ENCODE data around the gene SLC35E3.

The SLC35E3 gene

DNA sequence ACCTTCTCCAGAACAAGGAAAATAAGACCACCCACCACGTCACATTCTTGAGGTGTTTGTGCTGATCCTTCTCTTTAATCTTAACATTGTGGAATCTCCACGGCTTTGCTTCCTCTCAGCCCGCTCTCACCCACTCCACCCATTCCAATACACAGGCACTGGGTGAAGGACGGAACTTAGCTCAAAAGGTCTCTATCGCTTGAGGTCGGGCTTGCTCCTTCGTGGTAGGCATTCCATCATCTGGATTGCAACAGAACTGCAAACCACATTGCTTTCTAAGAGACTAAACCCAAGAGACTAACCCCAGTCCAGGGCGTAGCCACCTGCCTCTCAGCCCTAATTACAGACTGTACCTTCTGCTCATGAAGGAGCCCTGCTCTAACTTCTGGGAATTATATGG, 38.0 kb downstream of the SLC35E3 start:
- Histone ChIP-seq H3K4me3 (no peak overlapping the region), H3K36me3 (no peaks in the 10 kb centered on the region), H3K9me3 (no peaks in the 10 kb centered on the region), H3K27me3 (no peaks in the 10 kb centered on the region), H3K4me1 (peaks cover 0 to 28% (median 0%) of the 10 kb centered on the region in 4 donors), H3K27ac (no peak overlapping the region)
- no peak for DNase-seq
- intact Hi-C loops (cut with DNase I; ENCODE audit: low total_unique reads) = no loop called here
- TF ChIP-seq, protein P1, sequence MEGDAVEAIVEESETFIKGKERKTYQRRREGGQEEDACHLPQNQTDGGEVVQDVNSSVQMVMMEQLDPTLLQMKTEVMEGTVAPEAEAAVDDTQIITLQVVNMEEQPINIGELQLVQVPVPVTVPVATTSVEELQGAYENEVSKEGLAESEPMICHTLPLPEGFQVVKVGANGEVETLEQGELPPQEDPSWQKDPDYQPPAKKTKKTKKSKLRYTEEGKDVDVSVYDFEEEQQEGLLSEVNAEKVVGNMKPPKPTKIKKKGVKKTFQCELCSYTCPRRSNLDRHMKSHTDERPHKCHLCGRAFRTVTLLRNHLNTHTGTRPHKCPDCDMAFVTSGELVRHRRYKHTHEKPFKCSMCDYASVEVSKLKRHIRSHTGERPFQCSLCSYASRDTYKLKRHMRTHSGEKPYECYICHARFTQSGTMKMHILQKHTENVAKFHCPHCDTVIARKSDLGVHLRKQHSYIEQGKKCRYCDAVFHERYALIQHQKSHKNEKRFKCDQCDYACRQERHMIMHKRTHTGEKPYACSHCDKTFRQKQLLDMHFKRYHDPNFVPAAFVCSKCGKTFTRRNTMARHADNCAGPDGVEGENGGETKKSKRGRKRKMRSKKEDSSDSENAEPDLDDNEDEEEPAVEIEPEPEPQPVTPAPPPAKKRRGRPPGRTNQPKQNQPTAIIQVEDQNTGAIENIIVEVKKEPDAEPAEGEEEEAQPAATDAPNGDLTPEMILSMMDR (IDR thresholded peaks at IDR 0.05) = no peak

DNA sequence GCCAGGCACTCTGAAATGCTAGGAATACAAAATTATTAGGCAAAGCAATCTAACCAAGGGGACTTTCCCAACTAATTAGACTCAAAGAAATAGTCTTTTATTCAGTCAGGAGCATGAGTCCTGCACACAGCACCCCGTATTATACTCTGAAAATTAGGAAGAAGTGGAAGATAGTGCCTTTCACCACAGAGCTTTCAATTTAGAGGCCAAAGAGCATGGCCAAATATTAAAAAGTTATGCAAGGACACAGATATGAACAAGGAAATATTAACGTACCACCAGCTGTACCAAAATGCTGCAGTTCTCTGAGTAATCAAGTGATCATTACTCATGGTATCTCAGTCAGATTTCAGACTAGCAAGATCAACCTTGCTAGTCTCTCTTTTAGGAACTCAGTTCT, 39.4 kb downstream of the SLC35E3 start:
- H3K4me3 ChIP-seq = no peak overlapping the region
- TF ChIP-seq, protein P1 (IDR thresholded peaks at IDR 0.05) = no peak
- H3K27me3 ChIP-seq = no peaks in the 10 kb centered on the region
- no peaks in the 10 kb centered on the region for H3K36me3 ChIP-seq
- H3K9me3 ChIP-seq = no peaks in the 10 kb centered on the region
- no peak overlapping the region for H3K27ac ChIP-seq
- DNase-seq = no peak
- H3K4me1 ChIP-seq = peaks cover 0 to 28% (median 0%) of the 10 kb centered on the region in 4 donors
- intact Hi-C loops (cut with DNase I; ENCODE audit: low total_unique reads) = no loop called here

DNA sequence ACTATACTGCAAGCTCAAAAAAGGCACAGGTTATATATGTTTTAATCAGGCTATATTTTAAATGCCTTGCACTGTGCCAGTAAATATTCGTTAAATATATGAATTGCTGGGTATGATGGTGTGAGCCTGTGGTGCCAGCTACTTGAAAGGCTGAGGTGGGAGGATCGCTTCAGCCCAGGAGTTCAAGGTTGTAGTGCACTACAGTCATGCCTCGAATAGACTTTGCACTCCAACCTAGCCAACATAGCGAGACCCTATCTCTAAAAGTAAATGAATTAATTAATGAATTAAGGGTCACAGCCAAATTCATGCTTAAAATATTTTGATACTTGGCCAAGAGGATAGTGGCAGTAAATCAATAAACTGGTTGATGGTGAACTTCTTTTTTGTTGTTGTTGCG, 39.8 kb downstream of the SLC35E3 start:
- peaks cover 0 to 28% (median 0%) of the 10 kb centered on the region in 4 donors for H3K4me1 ChIP-seq
- no peak overlapping the region for H3K4me3 ChIP-seq
- intact Hi-C loops (cut with DNase I; ENCODE audit: low total_unique reads) = no loop called here
- H3K27me3 ChIP-seq = no peaks in the 10 kb centered on the region
- H3K27ac ChIP-seq = no peak overlapping the region
- H3K9me3 ChIP-seq = no peaks in the 10 kb centered on the region
- TF ChIP-seq, protein P1 (IDR thresholded peaks at IDR 0.05) = no peak
- H3K36me3 ChIP-seq = no peaks in the 10 kb centered on the region
- DNase-seq = no peak

DNA sequence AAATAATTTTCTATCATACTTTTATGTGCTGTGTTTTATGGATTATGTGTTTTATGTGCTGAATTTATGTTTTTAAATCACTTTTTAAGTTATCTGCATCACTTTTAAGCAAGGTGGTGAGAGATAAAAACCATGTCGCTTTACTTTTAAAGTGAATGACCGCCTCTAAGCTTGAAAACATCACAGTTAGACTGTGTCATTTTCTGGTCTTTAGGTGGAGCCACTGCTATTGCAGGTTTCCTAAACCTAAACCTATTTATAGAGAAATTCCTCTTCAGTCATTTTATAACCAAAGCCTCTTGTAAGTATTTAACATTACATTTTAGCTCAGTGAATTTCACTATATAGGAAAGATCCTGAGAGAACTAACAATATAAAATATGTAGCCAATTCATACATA, 41.0 kb downstream of the SLC35E3 start:
- intact Hi-C loops (cut with DNase I; ENCODE audit: low total_unique reads) = no loop called here
- H3K9me3 ChIP-seq = no peaks in the 10 kb centered on the region
- H3K36me3 ChIP-seq = no peaks in the 10 kb centered on the region
- TF ChIP-seq, protein P1 (IDR thresholded peaks at IDR 0.05) = no peak
- DNase-seq = no peak
- peaks cover 0 to 28% (median 0%) of the 10 kb centered on the region in 4 donors for H3K4me1 ChIP-seq
- no peak overlapping the region for H3K4me3 ChIP-seq
- H3K27ac ChIP-seq = peak overlapping the region; percentile 7 to 62
- no peaks in the 10 kb centered on the region for H3K27me3 ChIP-seq

DNA sequence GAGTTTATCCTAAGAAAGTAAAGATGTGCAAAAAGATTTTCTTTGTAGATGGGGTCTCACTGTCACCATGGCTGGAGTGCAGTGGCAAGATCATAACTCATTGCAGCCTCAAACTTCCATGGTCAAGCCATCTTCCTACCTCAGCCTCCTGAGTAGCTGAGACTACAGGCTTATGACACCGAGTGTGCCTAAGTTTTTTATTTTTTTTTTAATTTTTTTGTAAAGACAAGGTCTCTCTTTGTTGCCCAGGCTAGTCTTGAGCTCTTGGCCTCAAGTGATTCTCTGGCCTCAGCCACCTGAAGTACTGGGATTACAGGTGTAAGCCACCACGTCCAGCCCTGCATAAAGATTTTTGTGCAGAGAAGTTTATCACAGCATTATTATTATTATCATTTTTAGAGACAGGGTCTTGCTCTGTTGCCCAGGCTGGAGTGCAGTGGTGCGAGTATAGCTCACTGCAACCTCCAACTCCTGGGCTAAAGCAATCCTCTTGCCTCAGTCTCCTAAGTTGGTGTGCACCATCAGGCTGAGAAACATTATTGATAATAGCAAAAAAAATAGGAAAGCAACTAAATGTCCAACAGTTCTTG, 42.7 kb downstream of the SLC35E3 start:
- intact Hi-C loops (cut with DNase I; ENCODE audit: low total_unique reads) = no loop called here
- Histone ChIP-seq H3K36me3 (no peaks in the 10 kb centered on the region), H3K9me3 (no peaks in the 10 kb centered on the region), H3K27ac (no peak overlapping the region), H3K4me1 (peaks cover 0 to 28% (median 0%) of the 10 kb centered on the region in 4 donors), H3K4me3 (no peak overlapping the region), H3K27me3 (no peaks in the 10 kb centered on the region)
- TF ChIP-seq, protein P1 (IDR thresholded peaks at IDR 0.05) = no peak
- DNase-seq = no peak

Data from tibial artery (tissue), 4 donors.